Stimulated activated CD4-positive, alpha-beta T cell treated with anti-CD3 and anti-CD28 coated beads, Interleukin-12 subunit alpha, Interleukin-12 subunit beta, amount 100 ng/mL, for 4 hours (primary cell): ENCODE data around the gene HES3.
"Not testable (repeated sequence)": the region's sequence is repeated elsewhere in the genome, so short reads cannot be mapped to it uniquely, and the experiment has no call there.

Experiments
- DNase-seq: peaks from one replicate; pipeline ENCODE4 v3.0.0-alpha.2; 2020

Gene HES3

GRCh38 chr1:6219641-6220040, 24.3 kb upstream of the HES3 start:
- DNase-seq: not testable (repeated sequence)

- DNase-seq: no peak
These were observed 23.7 kb upstream of the HES3 start for GRCh38 chr1:6220236-6220635.

GRCh38 chr1:6221210-6221784, 22.7 kb upstream of the HES3 start:
- DNase-seq: no peak

GRCh38 chr1:6222636-6223035, 21.3 kb upstream of the HES3 start:
- no peak for DNase-seq

GRCh38 chr1:6223617-6224016, 20.4 kb upstream of the HES3 start:
- no peak for DNase-seq

GRCh38 chr1:6224718-6225117, 19.3 kb upstream of the HES3 start:
- DNase-seq: no peak

GRCh38 chr1:6225651-6226050, 18.3 kb upstream of the HES3 start:
- DNase-seq: no peak

GRCh38 chr1:6233376-6233775, 10.6 kb upstream of the HES3 start:
- no peak for DNase-seq

- no peak for DNase-seq
These were observed 9.3 kb upstream of the HES3 start for GRCh38 chr1:6234502-6235295.

GRCh38 chr1:6235296-6235677, 8.7 kb upstream of the HES3 start:
- DNase-seq: peak; percentile 33

GRCh38 chr1:6237093-6237492, 6.9 kb upstream of the HES3 start:
- DNase-seq: no peak

GRCh38 chr1:6239213-6239752, 4.7 kb upstream of the HES3 start:
- no peak for DNase-seq

- DNase-seq: no peak
These were observed 3.8 kb upstream of the HES3 start for GRCh38 chr1:6239950-6240768.

- DNase-seq: no peak
These were observed 2.7 kb upstream of the HES3 start for GRCh38 chr1:6241107-6241886.

GRCh38 chr1:6241887-6242740, 1.9 kb upstream of the HES3 start:
- DNase-seq: no peak

GRCh38 chr1:6243053-6243834, 735 bp upstream of the HES3 start:
- DNase-seq: no peak

GRCh38 chr1:6244401-6245049, 546 bp downstream of the HES3 start:
- DNase-seq: no peak

- DNase-seq: peak; percentile 82
These were observed 1.3 kb downstream of the HES3 start for GRCh38 chr1:6245086-6245868.

- peak; percentile 44 for DNase-seq
These were observed 2.0 kb downstream of the HES3 start for GRCh38 chr1:6245869-6246496.
